ENCODE data around the gene TEX2.
"Not testable (repeated sequence)": the region's sequence is repeated elsewhere in the genome, so short reads cannot be mapped to it uniquely, and the experiment has no call there.

The TEX2 gene

DNA sequence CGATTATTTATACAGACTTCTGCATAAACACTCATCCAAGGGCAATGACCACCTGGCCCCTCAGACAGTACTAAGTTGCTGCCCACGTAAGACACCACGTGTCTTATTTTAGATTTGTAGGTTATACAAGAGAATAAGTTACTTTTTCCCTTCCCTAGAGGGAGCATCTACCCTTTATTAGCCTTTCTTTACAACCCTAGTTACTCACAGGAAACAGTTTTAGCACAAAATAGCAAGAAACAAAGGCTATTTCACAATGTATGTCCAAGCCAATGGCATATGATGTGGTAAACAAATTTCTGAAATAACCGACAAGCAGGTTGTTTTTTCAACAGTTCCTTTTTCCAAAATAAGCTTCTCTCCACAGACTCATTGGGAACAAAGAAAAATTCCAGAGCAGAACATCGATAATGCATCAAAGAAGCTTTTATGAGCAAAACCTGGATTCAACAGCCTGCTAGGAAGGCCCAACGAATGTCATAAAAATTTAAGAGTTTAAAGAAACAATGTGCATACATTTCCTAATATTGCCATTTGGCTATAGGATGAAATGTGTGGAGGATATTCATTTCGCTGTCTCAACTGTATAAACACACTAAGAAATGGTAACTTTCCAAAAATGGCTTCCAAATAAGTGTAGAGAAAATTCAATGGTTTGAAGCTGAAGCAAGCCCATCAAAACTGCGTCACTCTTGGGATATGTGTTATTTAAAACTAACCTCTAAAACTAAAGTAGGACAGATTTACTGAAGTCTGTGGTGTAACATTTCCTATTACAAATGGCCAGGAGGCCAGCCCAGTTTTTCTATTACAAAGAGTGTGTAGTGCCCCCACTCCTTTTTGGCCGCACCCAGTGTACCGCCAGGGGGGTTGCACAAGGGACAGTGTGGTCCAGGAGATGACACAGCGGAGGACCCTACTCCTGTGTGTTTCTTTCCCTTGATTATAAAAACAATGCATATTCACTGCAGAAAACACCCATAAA lies 82.7 kb downstream of the TEX2 start:
- no peak for DNase-seq (ENCODE audit: low read depth)

- DNase-seq (ENCODE audit: low read depth) = not testable (repeated sequence)
These were observed 84.0 kb downstream of the TEX2 start for GRCh38 chr17:64179024-64179423.

GRCh38 chr17:64178011-64178825 lies 84.8 kb downstream of the TEX2 start:
- no peak for DNase-seq (ENCODE audit: low read depth)

- DNase-seq (ENCODE audit: low read depth) = no peak
These were observed 85.6 kb downstream of the TEX2 start for GRCh38 chr17:64177311-64178010.

GRCh38 chr17:64176556-64176955 lies 86.5 kb downstream of the TEX2 start:
- DNase-seq (ENCODE audit: low read depth) = no peak

GRCh38 chr17:64174686-64175456 lies 88.2 kb downstream of the TEX2 start:
- DNase-seq (ENCODE audit: low read depth) = peak; percentile 51

DNA sequence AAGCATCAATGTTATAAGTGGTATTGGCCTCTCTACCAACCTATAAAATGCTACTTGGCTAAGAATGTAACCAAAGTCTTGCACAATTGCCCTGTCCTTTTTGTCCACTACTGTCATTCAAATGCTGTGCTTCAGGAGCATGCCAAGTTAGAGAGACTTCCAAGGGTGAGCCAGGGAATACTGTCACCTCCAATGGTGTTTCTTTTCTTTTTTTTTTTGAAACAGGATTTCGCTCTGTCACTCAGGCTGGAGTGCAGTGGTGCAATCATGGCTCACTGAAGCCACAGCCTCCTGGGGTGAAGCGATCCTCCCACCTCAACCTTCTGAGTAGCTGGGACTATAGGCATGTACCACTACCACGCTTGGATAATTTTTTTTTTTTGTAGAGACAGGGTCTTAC lies 89.4 kb downstream of the TEX2 start:
- no peak for DNase-seq (ENCODE audit: low read depth)

DNA sequence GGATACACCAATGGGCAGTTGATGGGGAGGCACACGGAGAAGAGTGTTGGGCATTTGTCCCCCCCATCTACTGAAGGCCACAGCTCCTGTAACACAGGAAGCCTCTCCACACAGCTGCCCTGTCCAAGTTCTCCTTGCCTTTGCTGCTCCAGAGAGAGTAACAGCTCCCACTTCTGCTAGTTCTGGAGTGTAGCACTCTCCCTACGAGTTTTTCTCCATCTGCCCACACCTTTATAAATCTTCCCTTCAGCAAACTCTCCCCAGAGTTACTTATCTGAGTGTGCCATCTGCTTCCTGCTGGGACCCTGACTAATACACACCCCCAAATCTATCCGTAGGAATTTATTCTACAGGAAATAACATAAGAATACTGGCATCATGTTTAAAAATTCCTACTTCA lies 90.5 kb downstream of the TEX2 start:
- no peak for DNase-seq (ENCODE audit: low read depth)

GRCh38 chr17:64171041-64171440 lies 92.0 kb downstream of the TEX2 start:
- no peak for DNase-seq (ENCODE audit: low read depth)

DNA sequence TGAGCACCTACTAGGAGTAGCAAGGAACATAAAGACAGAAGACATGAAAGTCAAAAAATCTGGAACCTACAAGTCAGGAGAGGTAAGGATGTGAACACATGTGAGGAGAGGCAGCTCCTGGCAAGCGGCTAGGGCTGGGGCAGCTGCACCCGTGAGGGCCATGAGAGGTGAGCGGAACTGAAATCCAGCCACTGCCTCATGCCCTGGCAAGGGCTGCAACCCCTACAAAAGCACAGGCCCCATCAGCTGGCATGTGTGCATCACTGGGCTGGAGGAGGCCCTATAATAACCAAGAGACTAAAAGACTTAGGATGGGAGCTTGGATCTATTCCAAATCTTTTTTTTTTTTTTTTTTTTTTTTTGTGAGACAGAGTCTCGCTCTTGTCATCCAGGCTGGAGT lies 92.8 kb downstream of the TEX2 start:
- no peak for DNase-seq (ENCODE audit: low read depth)

DNA sequence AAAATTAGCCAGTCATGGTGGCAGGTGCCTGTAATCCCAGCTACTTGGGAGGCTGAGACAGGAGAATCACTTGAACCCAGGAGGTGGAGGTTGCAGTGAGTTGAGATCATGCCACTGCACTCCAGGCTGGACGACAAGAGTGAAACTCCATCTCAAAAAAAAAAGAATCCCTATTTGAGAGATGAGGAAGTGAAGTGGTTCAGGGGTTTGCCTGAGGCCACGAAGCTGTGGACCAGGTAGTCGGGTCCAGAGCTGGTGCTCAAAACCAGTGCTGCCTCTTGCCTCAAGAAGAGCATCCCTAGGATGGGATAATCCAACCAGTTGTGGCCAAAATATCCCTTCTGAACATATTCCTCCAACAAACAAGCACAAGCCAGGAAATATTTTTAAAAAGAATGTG lies 95.4 kb downstream of the TEX2 start:
- DNase-seq (ENCODE audit: low read depth) = not testable (repeated sequence)

- DNase-seq (ENCODE audit: low read depth) = no peak
These were observed 96.2 kb downstream of the TEX2 start for GRCh38 chr17:64166876-64167275.

DNA sequence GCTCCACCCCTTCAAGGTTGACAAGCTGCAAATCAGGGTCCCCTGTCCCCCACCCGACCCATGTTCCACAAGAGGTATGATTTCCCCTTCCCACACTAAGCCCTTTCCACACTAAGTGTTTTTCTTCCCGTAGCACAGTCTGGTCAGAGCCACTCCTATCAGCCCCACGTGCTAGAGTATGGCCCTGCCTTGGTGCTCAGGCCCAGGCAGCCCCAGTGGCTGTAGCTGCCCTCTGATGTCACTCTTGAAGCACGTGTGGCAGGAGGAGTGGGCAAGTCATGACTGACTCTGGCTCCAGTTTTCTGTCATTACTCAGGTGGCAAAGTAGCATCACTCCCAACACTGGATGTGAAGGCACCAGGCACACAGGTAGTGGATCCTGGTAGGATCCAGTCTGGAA lies 97.7 kb downstream of the TEX2 start:
- DNase-seq (ENCODE audit: low read depth) = no peak

- no peak for DNase-seq (ENCODE audit: low read depth)
These were observed 98.3 kb downstream of the TEX2 start for GRCh38 chr17:64164596-64165285.

DNA sequence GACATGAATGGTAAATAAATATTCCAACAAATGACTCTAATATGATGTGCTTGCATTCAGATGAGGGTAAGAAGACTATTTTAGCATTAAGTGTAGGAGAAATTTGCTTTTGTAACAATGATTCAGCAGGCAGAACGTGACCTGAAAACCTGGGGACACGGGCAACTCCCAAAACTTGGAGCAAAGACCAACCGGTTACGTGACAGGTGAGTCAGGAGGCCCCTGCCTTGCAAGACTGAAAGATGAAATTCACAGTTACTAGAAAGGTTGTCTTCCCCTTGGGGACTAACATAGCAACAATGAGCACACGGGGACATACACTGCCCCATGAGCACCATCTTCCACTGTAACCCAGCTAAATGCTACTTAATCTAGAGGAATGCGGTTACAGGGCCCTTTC lies 99.6 kb downstream of the TEX2 start:
- no peak for DNase-seq (ENCODE audit: low read depth)

GRCh38 chr17:64162554-64162953 lies 100.5 kb downstream of the TEX2 start:
- no peak for DNase-seq (ENCODE audit: low read depth)

DNA sequence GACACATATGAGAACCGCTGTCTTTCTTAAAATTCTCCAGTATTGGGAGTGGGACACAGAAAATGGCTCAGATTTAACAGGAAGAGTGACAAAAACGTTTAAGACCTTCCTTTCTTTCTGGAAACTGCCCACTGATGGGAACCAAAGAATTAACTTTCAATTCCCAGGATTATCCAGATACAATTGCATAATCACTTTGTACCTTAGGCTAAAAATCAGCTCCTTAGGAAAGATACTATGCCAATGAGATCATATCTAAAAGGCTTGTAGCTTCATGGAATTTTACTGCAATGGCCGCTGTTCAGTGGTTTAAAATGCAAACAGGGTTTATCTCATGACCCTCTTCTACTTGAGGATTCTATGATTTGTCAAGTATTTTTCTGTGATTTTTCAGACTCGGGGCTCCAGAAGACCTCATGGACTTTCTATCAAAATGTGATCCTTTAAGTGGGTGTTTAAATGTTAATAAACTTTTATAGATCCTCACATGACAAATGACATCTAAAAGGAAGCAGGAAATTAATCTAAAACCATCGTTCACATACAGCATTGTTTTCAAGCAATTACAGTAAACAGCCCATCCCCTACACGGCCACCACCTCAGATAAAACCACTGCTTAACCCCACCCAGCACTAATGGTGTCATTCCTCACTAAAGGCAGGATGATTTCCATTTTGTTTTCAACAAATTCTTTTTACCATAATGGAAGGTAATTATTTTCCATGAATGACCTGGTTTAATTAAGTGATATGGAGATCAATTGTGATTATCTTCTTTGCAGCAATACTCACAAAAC lies 101.5 kb downstream of the TEX2 start:
- DNase-seq (ENCODE audit: low read depth) = no peak

- DNase-seq (ENCODE audit: low read depth) = no peak
These were observed 102.7 kb downstream of the TEX2 start for GRCh38 chr17:64160378-64160777.

- DNase-seq (ENCODE audit: low read depth) = no peak
These were observed 104.0 kb downstream of the TEX2 start for GRCh38 chr17:64158831-64159590.

All from stromal cell of bone marrow (primary cell).